ENCODE results near the gene MCTP1. TPM values are rescaled to one million over a fixed set of nuclear protein-coding genes. Genes with fewer than 3 reads are reported as not detected.

The MCTP1 gene
- total RNA-seq, 1 experiment from 2014 or later = 25.8 TPM

GRCh38 chr5:95063492-95063891, 221.4 kb downstream of the MCTP1 start:
- Histone ChIP-seq H3K4me1 (ENCODE audit: insufficient read depth, low read length, poor library complexity, severe bottlenecking) (peaks cover 16% of the 10 kb centered on the region), H3K27me3 (replicated peaks; ENCODE audit: insufficient read depth, low read depth, low read length, poor library complexity) (no peaks in the 10 kb centered on the region), H3K27ac (ENCODE audit: low read depth, low read length, poor library complexity, severe bottlenecking) (no peak overlapping the region), H3K9me3 (ENCODE audit: low read depth, low read length, poor library complexity, severe bottlenecking) (no peaks in the 10 kb centered on the region), H3K36me3 (ENCODE audit: insufficient read depth, low read length, poor library complexity, severe bottlenecking) (no peaks in the 10 kb centered on the region), H3K4me3 (ENCODE audit: low read depth, low read length, poor library complexity, severe bottlenecking) (no peak overlapping the region)
- ChIA-PET POLR2A (ENCODE audit: low non-redundant PET) (no interaction called here), CTCF (no interaction called here)
- no peak for TF ChIP-seq EZH2 (IDR thresholded peaks at IDR 0.05; ENCODE audit: borderline replicate concordance, low read depth, low read length, poor library complexity, severe bottlenecking)
- TF ChIP-seq, protein P1, sequence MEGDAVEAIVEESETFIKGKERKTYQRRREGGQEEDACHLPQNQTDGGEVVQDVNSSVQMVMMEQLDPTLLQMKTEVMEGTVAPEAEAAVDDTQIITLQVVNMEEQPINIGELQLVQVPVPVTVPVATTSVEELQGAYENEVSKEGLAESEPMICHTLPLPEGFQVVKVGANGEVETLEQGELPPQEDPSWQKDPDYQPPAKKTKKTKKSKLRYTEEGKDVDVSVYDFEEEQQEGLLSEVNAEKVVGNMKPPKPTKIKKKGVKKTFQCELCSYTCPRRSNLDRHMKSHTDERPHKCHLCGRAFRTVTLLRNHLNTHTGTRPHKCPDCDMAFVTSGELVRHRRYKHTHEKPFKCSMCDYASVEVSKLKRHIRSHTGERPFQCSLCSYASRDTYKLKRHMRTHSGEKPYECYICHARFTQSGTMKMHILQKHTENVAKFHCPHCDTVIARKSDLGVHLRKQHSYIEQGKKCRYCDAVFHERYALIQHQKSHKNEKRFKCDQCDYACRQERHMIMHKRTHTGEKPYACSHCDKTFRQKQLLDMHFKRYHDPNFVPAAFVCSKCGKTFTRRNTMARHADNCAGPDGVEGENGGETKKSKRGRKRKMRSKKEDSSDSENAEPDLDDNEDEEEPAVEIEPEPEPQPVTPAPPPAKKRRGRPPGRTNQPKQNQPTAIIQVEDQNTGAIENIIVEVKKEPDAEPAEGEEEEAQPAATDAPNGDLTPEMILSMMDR (conservative IDR thresholded peaks at IDR 0.05; ENCODE audit: low read depth, low read length) = no peak
- no TSS peak for BruUV-seq (replicated peaks)
- no peak for DNase-seq (ENCODE audit: low spot score)
- intact Hi-C loops (cut with micrococcal nuclease; ENCODE audit: unreplicated experiment) = no loop called here

DNA sequence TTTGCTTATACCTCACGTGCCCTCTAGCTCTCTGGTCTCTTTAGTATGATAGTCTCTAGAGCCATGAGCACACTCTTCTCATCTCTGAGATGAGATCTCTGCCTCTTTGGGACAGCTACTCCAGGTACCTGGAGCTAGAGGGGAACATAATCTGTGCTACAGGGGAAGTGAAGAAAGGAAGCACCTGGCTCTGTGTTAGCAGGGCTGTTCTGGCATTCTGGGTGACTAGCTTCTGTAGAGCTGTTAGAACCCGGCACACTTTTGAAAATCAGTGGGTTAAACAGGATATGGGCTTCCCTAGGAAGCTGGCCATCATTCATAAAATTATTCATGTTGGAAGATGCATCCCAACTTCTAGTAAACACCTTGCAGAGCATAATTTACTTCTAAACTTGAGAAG, 224.8 kb downstream of the MCTP1 start:
- Histone ChIP-seq H3K27ac (ENCODE audit: low read depth, low read length, poor library complexity, severe bottlenecking) (no peak overlapping the region), H3K9me3 (ENCODE audit: low read depth, low read length, poor library complexity, severe bottlenecking) (no peaks in the 10 kb centered on the region), H3K36me3 (ENCODE audit: insufficient read depth, low read length, poor library complexity, severe bottlenecking) (no peaks in the 10 kb centered on the region), H3K27me3 (replicated peaks; ENCODE audit: insufficient read depth, low read depth, low read length, poor library complexity) (no peaks in the 10 kb centered on the region), H3K4me1 (ENCODE audit: insufficient read depth, low read length, poor library complexity, severe bottlenecking) (peaks cover 30% of the 10 kb centered on the region), H3K4me3 (ENCODE audit: low read depth, low read length, poor library complexity, severe bottlenecking) (no peak overlapping the region)
- DNase-seq (ENCODE audit: low spot score) = no peak
- POLR2A ChIA-PET (ENCODE audit: low non-redundant PET) = no interaction called here
- CTCF ChIA-PET = no interaction called here
- BruUV-seq (replicated peaks) = no TSS peak
- TF ChIP-seq, protein P1 (conservative IDR thresholded peaks at IDR 0.05; ENCODE audit: low read depth, low read length) = no peak
- TF ChIP-seq EZH2 (IDR thresholded peaks at IDR 0.05; ENCODE audit: borderline replicate concordance, low read depth, low read length, poor library complexity, severe bottlenecking) = no peak
- intact Hi-C loops (cut with micrococcal nuclease; ENCODE audit: unreplicated experiment) = no loop called here

GRCh38 chr5:95059636-95060035, 225.3 kb downstream of the MCTP1 start:
- POLR2A ChIA-PET (ENCODE audit: low non-redundant PET) = no interaction called here
- CTCF ChIA-PET = no interaction called here
- TF ChIP-seq EZH2 (IDR thresholded peaks at IDR 0.05; ENCODE audit: borderline replicate concordance, low read depth, low read length, poor library complexity, severe bottlenecking) = no peak
- TF ChIP-seq, protein P1 (conservative IDR thresholded peaks at IDR 0.05; ENCODE audit: low read depth, low read length) = no peak
- Histone ChIP-seq H3K9me3 (ENCODE audit: low read depth, low read length, poor library complexity, severe bottlenecking) (no peaks in the 10 kb centered on the region), H3K4me3 (ENCODE audit: low read depth, low read length, poor library complexity, severe bottlenecking) (no peak overlapping the region), H3K4me1 (ENCODE audit: insufficient read depth, low read length, poor library complexity, severe bottlenecking) (peaks cover 30% of the 10 kb centered on the region), H3K36me3 (ENCODE audit: insufficient read depth, low read length, poor library complexity, severe bottlenecking) (no peaks in the 10 kb centered on the region), H3K27me3 (replicated peaks; ENCODE audit: insufficient read depth, low read depth, low read length, poor library complexity) (no peaks in the 10 kb centered on the region), H3K27ac (ENCODE audit: low read depth, low read length, poor library complexity, severe bottlenecking) (no peak overlapping the region)
- no peak for DNase-seq (ENCODE audit: low spot score)
- no TSS peak for BruUV-seq (replicated peaks)
- intact Hi-C loops (cut with micrococcal nuclease; ENCODE audit: unreplicated experiment) = no loop called here
